ENCODE measurements around the gene OTX2.

OTX2 gene

GRCh38 chr14:56787530-56787929, 22.7 kb downstream of the OTX2 start:
- no peaks in the 10 kb centered on the region for H3K4me1 Mint-ChIP-seq
- no peak overlapping the region for H3K4me3 Mint-ChIP-seq
- no peak overlapping the region for H3K27ac Mint-ChIP-seq
- H3K36me3 Mint-ChIP-seq, result no peaks in the 10 kb centered on the region
- no peaks in the 10 kb centered on the region for H3K9me3 Mint-ChIP-seq
- peaks cover 23% of the 10 kb centered on the region for H3K27me3 Mint-ChIP-seq

- Mint-ChIP-seq H3K9me3 (no peaks in the 10 kb centered on the region), H3K27ac (no peak overlapping the region), H3K4me3 (no peak overlapping the region), H3K27me3 (peaks cover 7% of the 10 kb centered on the region), H3K4me1 (no peaks in the 10 kb centered on the region), H3K36me3 (no peaks in the 10 kb centered on the region)
Observed at GRCh38 chr14:56782711-56783110, 27.6 kb downstream of the OTX2 start.

- H3K9me3 Mint-ChIP-seq, result peaks cover 4% of the 10 kb centered on the region
- H3K27me3 Mint-ChIP-seq, result peaks cover 7% of the 10 kb centered on the region
- H3K36me3 Mint-ChIP-seq, result no peaks in the 10 kb centered on the region
- H3K27ac Mint-ChIP-seq, result no peak overlapping the region
- no peak overlapping the region for H3K4me3 Mint-ChIP-seq
- no peaks in the 10 kb centered on the region for H3K4me1 Mint-ChIP-seq
Observed at GRCh38 chr14:56774503-56774902, 35.8 kb downstream of the OTX2 start.

- Mint-ChIP-seq H3K27me3 (peaks cover 8% of the 10 kb centered on the region), H3K36me3 (no peaks in the 10 kb centered on the region), H3K27ac (no peak overlapping the region), H3K9me3 (peaks cover 4% of the 10 kb centered on the region), H3K4me1 (no peaks in the 10 kb centered on the region), H3K4me3 (no peak overlapping the region)
Observed at GRCh38 chr14:56770512-56770911, 39.8 kb downstream of the OTX2 start.

GRCh38 chr14:56760164-56760914, 49.9 kb downstream of the OTX2 start:
- Mint-ChIP-seq H3K4me1 (no peaks in the 10 kb centered on the region), H3K4me3 (no peak overlapping the region), H3K9me3 (no peaks in the 10 kb centered on the region), H3K27me3 (peaks cover 4% of the 10 kb centered on the region), H3K27ac (no peak overlapping the region), H3K36me3 (no peaks in the 10 kb centered on the region)

GRCh38 chr14:56759633-56760032, 50.6 kb downstream of the OTX2 start:
- H3K36me3 Mint-ChIP-seq, result no peaks in the 10 kb centered on the region
- H3K27me3 Mint-ChIP-seq, result peaks cover 3% of the 10 kb centered on the region
- H3K27ac Mint-ChIP-seq, result no peak overlapping the region
- no peaks in the 10 kb centered on the region for H3K9me3 Mint-ChIP-seq
- H3K4me1 Mint-ChIP-seq, result no peaks in the 10 kb centered on the region
- no peak overlapping the region for H3K4me3 Mint-ChIP-seq

- H3K27ac Mint-ChIP-seq, result no peak overlapping the region
- H3K4me1 Mint-ChIP-seq, result no peaks in the 10 kb centered on the region
- H3K4me3 Mint-ChIP-seq, result no peak overlapping the region
- no peaks in the 10 kb centered on the region for H3K36me3 Mint-ChIP-seq
- peaks cover 2% of the 10 kb centered on the region for H3K27me3 Mint-ChIP-seq
- H3K9me3 Mint-ChIP-seq, result no peaks in the 10 kb centered on the region
Observed at GRCh38 chr14:56759094-56759493, 51.2 kb downstream of the OTX2 start.

GRCh38 chr14:56754921-56755320, 55.4 kb downstream of the OTX2 start:
- H3K36me3 Mint-ChIP-seq, result no peaks in the 10 kb centered on the region
- H3K27me3 Mint-ChIP-seq, result peaks cover 8% of the 10 kb centered on the region
- H3K4me1 Mint-ChIP-seq, result no peaks in the 10 kb centered on the region
- H3K27ac Mint-ChIP-seq, result no peak overlapping the region
- H3K4me3 Mint-ChIP-seq, result no peak overlapping the region
- H3K9me3 Mint-ChIP-seq, result no peaks in the 10 kb centered on the region

- peaks cover 13% of the 10 kb centered on the region for H3K27me3 Mint-ChIP-seq
- H3K27ac Mint-ChIP-seq, result no peak overlapping the region
- H3K9me3 Mint-ChIP-seq, result no peaks in the 10 kb centered on the region
- H3K36me3 Mint-ChIP-seq, result no peaks in the 10 kb centered on the region
- no peaks in the 10 kb centered on the region for H3K4me1 Mint-ChIP-seq
- no peak overlapping the region for H3K4me3 Mint-ChIP-seq
Observed at GRCh38 chr14:56753396-56753795, 56.9 kb downstream of the OTX2 start.

- Mint-ChIP-seq H3K4me3 (no peak overlapping the region), H3K27ac (no peak overlapping the region), H3K27me3 (peaks cover 13% of the 10 kb centered on the region), H3K4me1 (no peaks in the 10 kb centered on the region), H3K36me3 (no peaks in the 10 kb centered on the region), H3K9me3 (no peaks in the 10 kb centered on the region)
Observed at GRCh38 chr14:56752428-56752827, 57.9 kb downstream of the OTX2 start.

GRCh38 chr14:56751471-56751870, 58.8 kb downstream of the OTX2 start:
- no peaks in the 10 kb centered on the region for H3K36me3 Mint-ChIP-seq
- no peak overlapping the region for H3K27ac Mint-ChIP-seq
- H3K27me3 Mint-ChIP-seq, result peaks cover 13% of the 10 kb centered on the region
- no peaks in the 10 kb centered on the region for H3K9me3 Mint-ChIP-seq
- no peak overlapping the region for H3K4me3 Mint-ChIP-seq
- H3K4me1 Mint-ChIP-seq, result no peaks in the 10 kb centered on the region
